C4-2B (cell line): ENCODE data around the gene SEMA5A.

ENCODE experiments used
- ZFX ChIP-seq: fragments of 450-650 bp; IDR thresholded peaks from 2 replicates; pipeline ENCODE4 v1.6.1; 2017
- TF ChIP-seq, protein P1 (sequence below): fragments of 450-650 bp; conservative IDR thresholded peaks from 2 replicates; pipeline ENCODE4 v1.5.1; 2017; ENCODE audit warnings: mild to moderate bottlenecking

DNA sequence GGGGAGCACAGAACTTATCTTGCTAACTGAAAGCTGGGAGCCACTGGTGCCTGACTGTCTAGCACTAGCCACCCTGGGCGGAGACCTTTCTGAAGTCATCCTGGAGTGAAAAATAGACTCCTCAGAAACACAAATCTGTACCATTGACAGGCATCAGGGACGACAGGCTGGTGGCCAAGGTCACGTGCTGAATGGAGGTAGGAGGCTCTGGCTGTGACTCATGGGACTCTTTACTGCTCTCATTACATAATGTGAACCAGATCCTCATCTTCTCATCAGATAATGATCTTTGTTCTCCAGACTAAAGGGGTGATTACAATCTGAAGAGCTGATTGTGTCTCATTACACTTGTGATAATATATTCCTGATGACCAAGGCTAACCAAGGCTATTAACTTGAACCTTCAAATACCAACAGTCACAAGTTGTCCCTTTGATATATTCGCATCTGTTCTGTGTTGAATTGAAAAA, 91.8 kb downstream of the SEMA5A start:
- TF ChIP-seq, protein P1, sequence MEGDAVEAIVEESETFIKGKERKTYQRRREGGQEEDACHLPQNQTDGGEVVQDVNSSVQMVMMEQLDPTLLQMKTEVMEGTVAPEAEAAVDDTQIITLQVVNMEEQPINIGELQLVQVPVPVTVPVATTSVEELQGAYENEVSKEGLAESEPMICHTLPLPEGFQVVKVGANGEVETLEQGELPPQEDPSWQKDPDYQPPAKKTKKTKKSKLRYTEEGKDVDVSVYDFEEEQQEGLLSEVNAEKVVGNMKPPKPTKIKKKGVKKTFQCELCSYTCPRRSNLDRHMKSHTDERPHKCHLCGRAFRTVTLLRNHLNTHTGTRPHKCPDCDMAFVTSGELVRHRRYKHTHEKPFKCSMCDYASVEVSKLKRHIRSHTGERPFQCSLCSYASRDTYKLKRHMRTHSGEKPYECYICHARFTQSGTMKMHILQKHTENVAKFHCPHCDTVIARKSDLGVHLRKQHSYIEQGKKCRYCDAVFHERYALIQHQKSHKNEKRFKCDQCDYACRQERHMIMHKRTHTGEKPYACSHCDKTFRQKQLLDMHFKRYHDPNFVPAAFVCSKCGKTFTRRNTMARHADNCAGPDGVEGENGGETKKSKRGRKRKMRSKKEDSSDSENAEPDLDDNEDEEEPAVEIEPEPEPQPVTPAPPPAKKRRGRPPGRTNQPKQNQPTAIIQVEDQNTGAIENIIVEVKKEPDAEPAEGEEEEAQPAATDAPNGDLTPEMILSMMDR = no peak
- TF ChIP-seq ZFX = no peak
